Fibroblast of lung (primary cell): Measurements from ENCODE around the gene FAM13A.

Experiments
- EZH2 ChIP-seq: IDR thresholded peaks from 2 replicates; pipeline ENCODE4 v1.5.1; 2012; ENCODE audit warnings: low read length, control low read depth, mild to moderate bottlenecking; ENCODE audit errors: missing control alignments
- TF ChIP-seq, protein P1 (sequence below), 2 donors: IDR thresholded peaks in 1 of 2; conservative IDR thresholded peaks in 1 of 2; 1 replicate in 1 of 2; 2 replicates in 1 of 2; pipeline ENCODE4 v1.5.1; 2011 to 2012; ENCODE audit warnings: low read length in 2 of 2, control low read depth in 1 of 2, inconsistent platforms in 1 of 2, low read depth in 1 of 2, mild to moderate bottlenecking in 1 of 2

- no peak for TF ChIP-seq EZH2
- TF ChIP-seq, protein P1, sequence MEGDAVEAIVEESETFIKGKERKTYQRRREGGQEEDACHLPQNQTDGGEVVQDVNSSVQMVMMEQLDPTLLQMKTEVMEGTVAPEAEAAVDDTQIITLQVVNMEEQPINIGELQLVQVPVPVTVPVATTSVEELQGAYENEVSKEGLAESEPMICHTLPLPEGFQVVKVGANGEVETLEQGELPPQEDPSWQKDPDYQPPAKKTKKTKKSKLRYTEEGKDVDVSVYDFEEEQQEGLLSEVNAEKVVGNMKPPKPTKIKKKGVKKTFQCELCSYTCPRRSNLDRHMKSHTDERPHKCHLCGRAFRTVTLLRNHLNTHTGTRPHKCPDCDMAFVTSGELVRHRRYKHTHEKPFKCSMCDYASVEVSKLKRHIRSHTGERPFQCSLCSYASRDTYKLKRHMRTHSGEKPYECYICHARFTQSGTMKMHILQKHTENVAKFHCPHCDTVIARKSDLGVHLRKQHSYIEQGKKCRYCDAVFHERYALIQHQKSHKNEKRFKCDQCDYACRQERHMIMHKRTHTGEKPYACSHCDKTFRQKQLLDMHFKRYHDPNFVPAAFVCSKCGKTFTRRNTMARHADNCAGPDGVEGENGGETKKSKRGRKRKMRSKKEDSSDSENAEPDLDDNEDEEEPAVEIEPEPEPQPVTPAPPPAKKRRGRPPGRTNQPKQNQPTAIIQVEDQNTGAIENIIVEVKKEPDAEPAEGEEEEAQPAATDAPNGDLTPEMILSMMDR (conservative IDR thresholded peaks at IDR 0.05 in 1 of 2, IDR thresholded peaks at IDR 0.05 in 1 of 2; ENCODE audit: low read depth in 1 of 2, low read length in 2 of 2) = no peak
Observed at GRCh38 chr4:88969746-88970145, 87.2 kb downstream of the FAM13A start.
